H9 (cell line): ENCODE measurements around the gene GSK3A. TPM values are rescaled to one million over a fixed set of nuclear protein-coding genes. Genes with fewer than 3 reads are reported as not detected.

Experiments
- DNase-seq: peaks from one replicate; pipeline ENCODE4 v3.0.0-alpha.2; 2017
- H2AFZ ChIP-seq: one replicate; pipeline ENCODE4 v1.6.1; 2013; ENCODE audit warnings: mild to moderate bottlenecking, low read length, control low read depth, moderate library complexity
- H2AK5ac ChIP-seq: 2 replicates; pipeline ENCODE4 v1.6.1; 2013; ENCODE audit warnings: low read length, control low read depth, mixed read lengths; ENCODE audit not compliant: insufficient read length
- H2BK120ac ChIP-seq: one replicate; pipeline ENCODE4 v1.6.1; 2013; ENCODE audit warnings: low read depth, mild to moderate bottlenecking, low read length, control low read depth, inconsistent platforms; ENCODE audit not compliant: poor library complexity, severe bottlenecking
- H2BK12ac ChIP-seq: 2 replicates; pipeline ENCODE4 v1.6.1; 2013; ENCODE audit warnings: low read length, control low read depth, mixed read lengths, low read depth; ENCODE audit not compliant: insufficient read length
- H2BK15ac ChIP-seq: 2 replicates; pipeline ENCODE4 v1.6.1; 2013; ENCODE audit warnings: low read depth, low read length, control low read depth
- H2BK20ac ChIP-seq: one replicate; pipeline ENCODE4 v1.6.1; 2013; ENCODE audit warnings: low read depth, mild to moderate bottlenecking, low read length, control low read depth, inconsistent platforms; ENCODE audit not compliant: poor library complexity, severe bottlenecking
- H2BK5ac ChIP-seq: 2 replicates; pipeline ENCODE4 v1.6.1; 2013; ENCODE audit warnings: low read length, control low read depth, mixed read lengths; ENCODE audit not compliant: insufficient read length
- H3K14ac ChIP-seq: 2 replicates; pipeline ENCODE4 v1.6.1; 2013; ENCODE audit warnings: low read length, control low read depth; ENCODE audit not compliant: insufficient read depth
- H3K18ac ChIP-seq: 2 replicates; pipeline ENCODE4 v1.6.1; 2013; ENCODE audit warnings: low read depth, mild to moderate bottlenecking, mixed read lengths, low read length, control low read depth; ENCODE audit not compliant: insufficient read length
- H3K23ac ChIP-seq: 2 replicates; pipeline ENCODE4 v1.6.1; 2013; ENCODE audit warnings: low read length, control low read depth, mixed read lengths, low read depth; ENCODE audit not compliant: insufficient read length
- H3K23me2 ChIP-seq: 2 replicates; pipeline ENCODE4 v1.6.1; 2013; ENCODE audit warnings: low read depth, mild to moderate bottlenecking, mixed read lengths, low read length, control low read depth; ENCODE audit not compliant: insufficient read length, poor library complexity, severe bottlenecking
- H3K27ac ChIP-seq: 2 replicates; pipeline ENCODE4 v1.5.1; 2013; ENCODE audit warnings: low read length, control low read depth, mixed read lengths, low read depth; ENCODE audit not compliant: insufficient read length
- H3K27me3 ChIP-seq: 2 replicates; pipeline ENCODE4 v1.6.1; 2013; ENCODE audit warnings: low read length, control low read depth, inconsistent platforms; ENCODE audit not compliant: insufficient read depth
- H3K4ac ChIP-seq: 2 replicates; pipeline ENCODE4 v1.6.1; 2013; ENCODE audit warnings: low read depth, mild to moderate bottlenecking, control low read depth, inconsistent platforms, low read length, moderate library complexity
- H3K4me1 ChIP-seq: 2 replicates; pipeline ENCODE4 v1.6.1; 2013; ENCODE audit warnings: low read length, control low read depth, inconsistent platforms; ENCODE audit not compliant: insufficient read depth
- H3K4me2 ChIP-seq: 2 replicates; pipeline ENCODE4 v1.6.1; 2013; ENCODE audit warnings: low read length, control low read depth, mixed read lengths; ENCODE audit not compliant: insufficient read length, insufficient read depth
- H3K56ac ChIP-seq: 2 replicates; pipeline ENCODE4 v1.6.1; 2013; ENCODE audit warnings: low read depth, mild to moderate bottlenecking, mixed read lengths, low read length, control low read depth; ENCODE audit not compliant: insufficient read length
- H3K79me1 ChIP-seq: 2 replicates; pipeline ENCODE4 v1.6.1; 2013; ENCODE audit warnings: low read depth, mild to moderate bottlenecking, moderate library complexity, low read length, control low read depth, inconsistent platforms; ENCODE audit not compliant: insufficient read depth, poor library complexity, severe bottlenecking
- H3K79me2 ChIP-seq: 2 replicates; pipeline ENCODE4 v1.6.1; 2013; ENCODE audit warnings: low read length, control low read depth, inconsistent platforms; ENCODE audit not compliant: insufficient read depth
- H3K9ac ChIP-seq: 2 replicates; pipeline ENCODE4 v1.6.1; 2013; ENCODE audit warnings: low read length, control low read depth, mixed read lengths; ENCODE audit not compliant: insufficient read length; ENCODE audit errors: extremely low read depth
- H3K9me3 ChIP-seq: one replicate; pipeline ENCODE4 v1.6.1; 2013; ENCODE audit warnings: low read depth, low read length, inconsistent platforms; ENCODE audit not compliant: control insufficient read depth
- H3T11ph ChIP-seq: one replicate; pipeline ENCODE4 v1.6.1; 2013; ENCODE audit warnings: mild to moderate bottlenecking, low read length, control low read depth, inconsistent platforms
- H4K20me1 ChIP-seq: one replicate; pipeline ENCODE4 v1.6.1; 2013; ENCODE audit not compliant: control insufficient read depth, insufficient read length, insufficient read depth
- H4K5ac ChIP-seq: 2 replicates; pipeline ENCODE4 v1.6.1; 2013; ENCODE audit warnings: low read depth, mild to moderate bottlenecking, mixed read lengths, low read length, control low read depth; ENCODE audit not compliant: insufficient read length
- H4K8ac ChIP-seq: replicated peaks from 2 replicates; pipeline ENCODE4 v1.6.1; 2013; ENCODE audit warnings: low read length, control low read depth, mixed read lengths, low read depth; ENCODE audit not compliant: insufficient read length
- H4K91ac ChIP-seq: 2 replicates; pipeline ENCODE4 v1.6.1; 2013; ENCODE audit warnings: low read depth, mild to moderate bottlenecking, moderate library complexity, mixed read lengths, low read length, control low read depth; ENCODE audit not compliant: insufficient read length
- H3K27ac Mint-ChIP-seq, 3 experiments: 2 replicates in 2 of 3; 3 replicates in 1 of 3; pipeline ENCODE4 v1.8.0; 2020 to 2021; ENCODE audit warnings: mixed read lengths in 3 of 3, mild to moderate bottlenecking in 1 of 3, moderate library complexity in 1 of 3
- H3K27me3 Mint-ChIP-seq: 2 replicates; pipeline ENCODE4 v1.8.0; 2021; ENCODE audit warnings: low read depth, mild to moderate bottlenecking, moderate library complexity, mixed read lengths
- H3K36me3 Mint-ChIP-seq, 3 experiments: 2 replicates in 2 of 3; 3 replicates in 1 of 3; pipeline ENCODE4 v1.8.0; 2020 to 2021; ENCODE audit warnings: low read depth in 3 of 3, mixed read lengths in 3 of 3; ENCODE audit not compliant: insufficient read depth in 1 of 3
- H3K4me1 Mint-ChIP-seq, 2 experiments: 2 replicates each; pipeline ENCODE4 v1.8.0; 2020; ENCODE audit warnings: mixed read lengths in 2 of 2
- H3K4me3 Mint-ChIP-seq, 2 experiments: 2 replicates in 1 of 2; 3 replicates in 1 of 2; pipeline ENCODE4 v1.8.0; 2020 to 2021; ENCODE audit warnings: mild to moderate bottlenecking in 2 of 2, mixed read lengths in 2 of 2, moderate library complexity in 1 of 2
- H3K9me3 Mint-ChIP-seq, 2 experiments: 2 replicates in 1 of 2; 3 replicates in 1 of 2; pipeline ENCODE4 v1.8.0; 2020; ENCODE audit warnings: mild to moderate bottlenecking in 2 of 2, mixed read lengths in 2 of 2, moderate library complexity in 1 of 2
- CTCF ChIP-seq: fragments of 200-600 bp; sonication (generic); conservative IDR thresholded peaks from 3 replicates; pipeline ENCODE4 v1.8.0; 2021; ENCODE audit warnings: antibody characterized with exemption, mild to moderate bottlenecking
- total RNA-seq: library from RNA; stranded (reverse); gene quantifications from 2 replicates; pipeline ENCODE4 v1.2.1, GENCODE V29; 2021

GSK3A gene
- total RNA-seq, 1 experiment from 2014 or later, result 52.4 TPM

- Histone ChIP-seq H2BK5ac (no peak overlapping the region), H3T11ph (no peak overlapping the region), H2BK15ac (no peak overlapping the region), H4K8ac (no peak overlapping the region), H2BK120ac (no peak overlapping the region), H2AFZ (no peak overlapping the region), H2BK20ac (no peak overlapping the region), H2BK12ac (no peak overlapping the region), H3K9me3 (no peaks in the 10 kb centered on the region), H3K18ac (no peak overlapping the region), H3K4me1 (no peaks in the 10 kb centered on the region; the same call in 1 of the 2 replicates), H3K4ac (no peak overlapping the region), H3K56ac (no peak overlapping the region), H3K4me2 (no peak overlapping the region), H4K20me1 (no peaks in the 10 kb centered on the region), H3K14ac (no peak overlapping the region), H3K79me2 (no peaks in the 10 kb centered on the region; the same call in 1 of the 2 replicates), H2AK5ac (no peak overlapping the region), H3K23ac (no peak overlapping the region), H4K91ac (no peak overlapping the region), H3K9ac (no peak overlapping the region), H3K23me2 (no peaks in the 10 kb centered on the region), H4K5ac (no peak overlapping the region), H3K27me3 (peaks cover 2% of the 10 kb centered on the region; the same call in 1 of the 2 replicates), H3K27ac (no peak overlapping the region), H3K79me1 (no peaks in the 10 kb centered on the region)
- Mint-ChIP-seq H3K36me3 (no peaks in the 10 kb centered on the region; a peak in 1 of 7 replicates), H3K27me3 (peaks cover 19% of the 10 kb centered on the region), H3K27ac (no peak overlapping the region), H3K4me1 (peaks cover 7 to 14% of the 10 kb centered on the region in 2 experiments), H3K9me3 (no peaks in the 10 kb centered on the region; a peak in 1 of 5 replicates), H3K4me3 (no peak overlapping the region)
- no peak for DNase-seq
- no peak for TF ChIP-seq CTCF
Observed at GRCh38 chr19:42185277-42185676, 57.1 kb downstream of the GSK3A start.
